Keratinocyte (primary cell): ENCODE measurements around the gene PSMD7. TPM values are rescaled to one million over a fixed set of nuclear protein-coding genes. Genes with fewer than 3 reads are reported as not detected.

ENCODE experiments used
- DNase-seq: peaks from one replicate; pipeline ENCODE4 v3.0.0-alpha.2; 2011; ENCODE audit warnings: low read depth, missing footprints, low spot score
- FAIRE-seq: peaks from 2 replicates; lab custom pipeline; 2011; peaks lifted over from hg19 to GRCh38; lab: Jason Lieb, UNC
- H2AFZ ChIP-seq: 2 replicates; pipeline ENCODE4 v1.6.0; 2012; ENCODE audit warnings: low read length, control low read depth, inconsistent platforms; ENCODE audit not compliant: control insufficient read depth
- H3K27ac ChIP-seq: 2 replicates; pipeline ENCODE4 v1.5.1; 2011; ENCODE audit warnings: low read length; ENCODE audit not compliant: control insufficient read depth, insufficient read depth
- H3K27me3 ChIP-seq: 3 replicates; pipeline ENCODE4 v1.6.0; 2011; ENCODE audit warnings: low read length; ENCODE audit not compliant: control insufficient read depth, insufficient read depth; ENCODE audit errors: extremely low read depth
- H3K36me3 ChIP-seq, 2 experiments: 2 replicates in 1 of 2; 3 replicates in 1 of 2; pipeline ENCODE4 v1.5.1; 2011; ENCODE audit warnings: low read length in 2 of 2, mild to moderate bottlenecking in 1 of 2; ENCODE audit not compliant: control insufficient read depth in 2 of 2, insufficient read depth in 2 of 2; ENCODE audit errors: extremely low read depth in 1 of 2
- H3K4me1 ChIP-seq: 3 replicates; pipeline ENCODE4 v1.5.1; 2011; ENCODE audit warnings: low read length; ENCODE audit not compliant: control insufficient read depth, insufficient read depth; ENCODE audit errors: extremely low read depth
- H3K4me2 ChIP-seq: 3 replicates; pipeline ENCODE4 v1.6.0; 2011; ENCODE audit warnings: low read depth, low read length; ENCODE audit not compliant: control insufficient read depth, insufficient read depth; ENCODE audit errors: extremely low read depth
- H3K4me3 ChIP-seq, 3 experiments: fragments of 200-600 bp in 1 of 3; sonication (generic) in 1 of 3; 2 replicates in 2 of 3; 3 replicates in 1 of 3; pipeline ENCODE4 v1.5.1; 2011 to 2016; ENCODE audit warnings: low read length in 3 of 3, mild to moderate bottlenecking in 3 of 3, control low read depth in 2 of 3, inconsistent platforms in 1 of 3, low read depth in 1 of 3, mixed read lengths in 1 of 3, mixed run types in 1 of 3, moderate library complexity in 1 of 3; ENCODE audit not compliant: control insufficient read depth in 2 of 3, insufficient read depth in 2 of 3; ENCODE audit errors: extremely low read depth in 1 of 3
- H3K79me2 ChIP-seq: 2 replicates; pipeline ENCODE4 v1.6.0; 2012; ENCODE audit warnings: low read length; ENCODE audit not compliant: control insufficient read depth, insufficient read depth
- H3K9ac ChIP-seq: 3 replicates; pipeline ENCODE4 v1.6.0; 2011; ENCODE audit warnings: low read length; ENCODE audit not compliant: control insufficient read depth, insufficient read depth; ENCODE audit errors: extremely low read depth
- H3K9me1 ChIP-seq: 3 replicates; pipeline ENCODE4 v1.6.0; 2011; ENCODE audit warnings: low read length; ENCODE audit not compliant: control insufficient read depth, insufficient read depth; ENCODE audit errors: extremely low read depth
- H3K9me3 ChIP-seq: 2 replicates; pipeline ENCODE4 v1.5.1; 2012; ENCODE audit warnings: low read depth, low read length; ENCODE audit not compliant: control insufficient read depth
- H4K20me1 ChIP-seq: 3 replicates; pipeline ENCODE4 v1.6.0; 2011; ENCODE audit warnings: low read length; ENCODE audit not compliant: control insufficient read depth, insufficient read depth; ENCODE audit errors: extremely low read depth
- EZH2 ChIP-seq: IDR thresholded peaks from one replicate; pipeline ENCODE4 v1.6.1; 2012; ENCODE audit warnings: inconsistent platforms, mild to moderate bottlenecking, low read length, moderate library complexity
- dilution Hi-C: fragments of 300-500 bp; cut with MboI; formaldehyde crosslinking; loops from one replicate; pipeline ENCODE4 v1.7.0; 2020; ENCODE audit warnings: low sequenced_read_pairs; ENCODE audit not compliant: extremely low pct_ligation_motif_present
- polyA plus RNA-seq, 5 experiments: library from polyadenylated mRNA; depleted of rRNA in 3 of 5; stranded (reverse) in 3 of 5; stranded (forward) in 1 of 5; unstranded in 1 of 5; fragments of >200 nt; gene quantifications; 1 replicate in 1 of 5; 2 replicates in 3 of 5; 3 replicates in 1 of 5; pipeline versions ENCODE4 v1.2.1 to v1.2.3, GENCODE V29; 2011 to 2012; ENCODE audit warnings: missing spikeins in 2 of 5, low read depth in 1 of 5, low replicate concordance in 1 of 5
- TF ChIP-seq, protein P1 (sequence below), 3 experiments: IDR thresholded peaks in 1 of 3; conservative IDR thresholded peaks in 1 of 3; optimal IDR thresholded peaks in 1 of 3; 2 replicates in 2 of 3; 3 replicates in 1 of 3; pipeline versions ENCODE3 to v1.5.1; 2011; ENCODE audit warnings: low read length in 3 of 3, mild to moderate bottlenecking in 3 of 3, moderate library complexity in 2 of 3, control low read depth in 1 of 3, inconsistent platforms in 1 of 3; ENCODE audit not compliant: insufficient read depth in 2 of 3; ENCODE audit errors: extremely low read depth in 1 of 3

The PSMD7 gene
- polyA plus RNA-seq, 1 donor (not counting 4 experiments of a cell fraction or from before 2014, with no cell fraction given): 130 TPM

DNA sequence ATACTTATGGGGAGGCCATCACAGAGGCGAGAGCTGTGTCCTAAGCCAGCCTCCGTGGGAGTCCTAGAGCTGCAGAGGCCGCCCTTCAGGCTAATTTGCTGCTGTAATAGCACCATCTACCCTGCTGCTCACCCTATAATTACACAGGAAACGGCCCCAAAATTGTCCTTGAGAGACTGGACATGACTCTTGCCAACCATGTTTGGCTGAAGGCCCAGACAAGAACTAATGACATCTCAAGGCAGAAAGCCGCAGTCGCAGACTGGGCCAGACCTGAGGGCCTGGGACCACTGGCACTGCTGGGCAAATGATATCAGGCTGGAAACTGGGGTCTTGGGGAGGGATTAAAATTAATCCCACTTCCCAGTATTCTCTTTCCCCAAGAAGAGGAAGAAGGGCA, 24.1 kb downstream of the PSMD7 start:
- Histone ChIP-seq H3K9me3 (no peaks in the 10 kb centered on the region), H3K79me2 (no peaks in the 10 kb centered on the region), H3K9me1 (no peaks in the 10 kb centered on the region), H3K36me3 (peaks cover 0 to 6% of the 10 kb centered on the region in 2 experiments), H3K27me3 (no peaks in the 10 kb centered on the region), H3K4me3 (no peak overlapping the region), H3K9ac (no peak overlapping the region), H2AFZ (no peak overlapping the region), H3K4me2 (no peak overlapping the region), H3K4me1 (no peaks in the 10 kb centered on the region), H4K20me1 (no peaks in the 10 kb centered on the region), H3K27ac (no peak overlapping the region)
- DNase-seq (no peak), FAIRE-seq (no peak)
- no peak for TF ChIP-seq EZH2
- TF ChIP-seq, protein P1, sequence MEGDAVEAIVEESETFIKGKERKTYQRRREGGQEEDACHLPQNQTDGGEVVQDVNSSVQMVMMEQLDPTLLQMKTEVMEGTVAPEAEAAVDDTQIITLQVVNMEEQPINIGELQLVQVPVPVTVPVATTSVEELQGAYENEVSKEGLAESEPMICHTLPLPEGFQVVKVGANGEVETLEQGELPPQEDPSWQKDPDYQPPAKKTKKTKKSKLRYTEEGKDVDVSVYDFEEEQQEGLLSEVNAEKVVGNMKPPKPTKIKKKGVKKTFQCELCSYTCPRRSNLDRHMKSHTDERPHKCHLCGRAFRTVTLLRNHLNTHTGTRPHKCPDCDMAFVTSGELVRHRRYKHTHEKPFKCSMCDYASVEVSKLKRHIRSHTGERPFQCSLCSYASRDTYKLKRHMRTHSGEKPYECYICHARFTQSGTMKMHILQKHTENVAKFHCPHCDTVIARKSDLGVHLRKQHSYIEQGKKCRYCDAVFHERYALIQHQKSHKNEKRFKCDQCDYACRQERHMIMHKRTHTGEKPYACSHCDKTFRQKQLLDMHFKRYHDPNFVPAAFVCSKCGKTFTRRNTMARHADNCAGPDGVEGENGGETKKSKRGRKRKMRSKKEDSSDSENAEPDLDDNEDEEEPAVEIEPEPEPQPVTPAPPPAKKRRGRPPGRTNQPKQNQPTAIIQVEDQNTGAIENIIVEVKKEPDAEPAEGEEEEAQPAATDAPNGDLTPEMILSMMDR (optimal IDR thresholded peaks at IDR 0.05 in 1 of 3, IDR thresholded peaks at IDR 0.05 in 1 of 3, conservative IDR thresholded peaks at IDR 0.05 in 1 of 3; ENCODE audit: extremely low read depth in 1 of 3, insufficient read depth in 2 of 3, low read length in 3 of 3): no peak
- dilution Hi-C loops: no loop called here

DNA sequence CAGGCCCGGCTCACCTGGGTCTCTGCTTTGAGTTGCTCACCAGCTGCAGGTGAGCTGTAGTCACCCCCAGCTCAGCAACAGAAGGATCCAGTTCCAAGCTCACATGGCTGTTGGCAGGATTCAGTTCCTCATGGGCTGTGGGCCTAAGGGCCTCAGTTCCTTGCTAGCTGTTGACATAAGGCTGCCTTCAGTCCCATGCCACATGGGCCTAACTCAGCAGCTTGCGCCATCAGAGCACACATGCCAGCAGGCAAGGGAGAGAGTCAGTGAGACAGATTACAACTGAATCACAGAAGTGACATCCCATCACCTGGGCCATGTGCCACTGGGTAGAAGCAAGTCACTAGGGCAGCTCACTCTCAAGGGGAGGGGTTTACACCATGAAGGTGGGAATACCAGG, 24.7 kb downstream of the PSMD7 start:
- Histone ChIP-seq H3K27me3 (no peaks in the 10 kb centered on the region), H4K20me1 (no peaks in the 10 kb centered on the region), H3K27ac (no peak overlapping the region), H3K9me1 (no peaks in the 10 kb centered on the region), H3K79me2 (no peaks in the 10 kb centered on the region), H3K9me3 (no peaks in the 10 kb centered on the region), H3K9ac (no peak overlapping the region), H3K4me3 (no peak overlapping the region), H2AFZ (no peak overlapping the region), H3K36me3 (peaks cover 0 to 7% of the 10 kb centered on the region in 2 experiments), H3K4me2 (no peak overlapping the region), H3K4me1 (no peaks in the 10 kb centered on the region)
- dilution Hi-C loops: no loop called here
- no peak for TF ChIP-seq EZH2
- TF ChIP-seq, protein P1 (optimal IDR thresholded peaks at IDR 0.05 in 1 of 3, IDR thresholded peaks at IDR 0.05 in 1 of 3, conservative IDR thresholded peaks at IDR 0.05 in 1 of 3; ENCODE audit: extremely low read depth in 1 of 3, insufficient read depth in 2 of 3, low read length in 3 of 3): no peak
- FAIRE-seq: no peak
- no peak for DNase-seq
